Upper lobe of left lung (tissue), 4 donors: ENCODE measurements around the gene GABRD.

Source experiments
- EP300 ChIP-seq, 4 donors: sonication (generic); formaldehyde crosslinking; IDR thresholded peaks; one replicate each; pipeline ENCODE4 v1.5.1; 2017; ENCODE audit warnings: antibody characterized with exemption in 4 of 4, control low read depth in 2 of 4
- POLR2A ChIP-seq, 4 donors: fragments of 450-650 bp; IDR thresholded peaks; one replicate each; pipeline ENCODE4 v1.5.1; 2016 to 2017; ENCODE audit warnings: antibody characterized with exemption in 4 of 4, mild to moderate bottlenecking in 2 of 4
- POLR2AphosphoS5 ChIP-seq, 2 donors: sonication (generic); formaldehyde crosslinking; IDR thresholded peaks; one replicate each; pipeline ENCODE4 v1.5.1; 2017; ENCODE audit warnings: antibody characterized with exemption in 2 of 2
- TF ChIP-seq, protein P1 (sequence below), 6 experiments: fragments of 450-650 bp in 4 of 6; fragments of 200-600 bp in 2 of 6; sonication (generic) in 2 of 6; IDR thresholded peaks; one replicate each; pipeline ENCODE4 v1.5.1; 2016 to 2019; ENCODE audit warnings: antibody characterized with exemption in 6 of 6

DNA sequence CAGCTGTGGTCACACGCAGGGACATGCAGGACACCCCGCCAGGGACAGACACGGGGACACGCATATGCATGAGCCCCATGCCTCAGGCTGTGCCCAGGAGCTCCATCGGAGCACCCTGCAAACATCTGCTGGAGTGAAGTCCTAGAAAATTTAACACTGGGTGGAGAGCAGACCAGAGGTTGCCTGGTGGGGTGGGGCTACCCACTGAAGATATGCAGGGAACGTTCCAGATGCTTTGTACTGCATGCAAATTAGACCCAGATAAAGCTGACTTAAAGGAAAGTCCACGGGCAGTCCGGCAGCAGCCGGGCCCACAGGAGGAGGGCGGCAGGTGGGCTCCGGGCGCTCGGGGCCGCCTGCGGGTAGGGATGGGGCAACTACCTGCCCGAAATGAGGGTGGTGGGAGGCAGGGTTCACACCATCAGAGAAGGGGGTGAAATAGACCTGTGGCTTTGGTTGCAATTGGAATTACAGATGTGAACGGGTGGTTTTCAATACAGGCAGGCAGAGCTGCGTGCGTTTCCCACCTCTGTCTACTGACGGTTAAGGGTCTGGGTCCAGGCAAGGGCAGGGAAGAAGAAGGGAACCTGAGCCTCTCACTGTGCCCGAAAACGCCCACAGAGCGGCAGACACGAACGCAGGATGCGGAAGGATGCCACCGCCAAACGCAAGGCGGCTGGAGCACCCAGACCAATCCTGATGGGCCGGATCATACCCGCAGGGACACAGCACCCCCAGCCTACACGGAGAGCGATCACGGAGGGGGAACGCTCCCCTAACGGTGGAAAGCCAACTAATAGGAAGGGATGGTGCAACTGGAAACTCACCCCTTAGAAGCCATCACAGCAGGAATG lies 36.5 kb upstream of the GABRD start:
- TF ChIP-seq, protein P1, sequence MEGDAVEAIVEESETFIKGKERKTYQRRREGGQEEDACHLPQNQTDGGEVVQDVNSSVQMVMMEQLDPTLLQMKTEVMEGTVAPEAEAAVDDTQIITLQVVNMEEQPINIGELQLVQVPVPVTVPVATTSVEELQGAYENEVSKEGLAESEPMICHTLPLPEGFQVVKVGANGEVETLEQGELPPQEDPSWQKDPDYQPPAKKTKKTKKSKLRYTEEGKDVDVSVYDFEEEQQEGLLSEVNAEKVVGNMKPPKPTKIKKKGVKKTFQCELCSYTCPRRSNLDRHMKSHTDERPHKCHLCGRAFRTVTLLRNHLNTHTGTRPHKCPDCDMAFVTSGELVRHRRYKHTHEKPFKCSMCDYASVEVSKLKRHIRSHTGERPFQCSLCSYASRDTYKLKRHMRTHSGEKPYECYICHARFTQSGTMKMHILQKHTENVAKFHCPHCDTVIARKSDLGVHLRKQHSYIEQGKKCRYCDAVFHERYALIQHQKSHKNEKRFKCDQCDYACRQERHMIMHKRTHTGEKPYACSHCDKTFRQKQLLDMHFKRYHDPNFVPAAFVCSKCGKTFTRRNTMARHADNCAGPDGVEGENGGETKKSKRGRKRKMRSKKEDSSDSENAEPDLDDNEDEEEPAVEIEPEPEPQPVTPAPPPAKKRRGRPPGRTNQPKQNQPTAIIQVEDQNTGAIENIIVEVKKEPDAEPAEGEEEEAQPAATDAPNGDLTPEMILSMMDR (IDR thresholded peaks at IDR 0.05) = no peak
- TF ChIP-seq EP300 (IDR thresholded peaks at IDR 0.05) (no peak), POLR2AphosphoS5 (IDR thresholded peaks at IDR 0.05) (no peak), POLR2A (IDR thresholded peaks at IDR 0.05) (no peak)
